ENCODE measurements around the gene DUOX2. TPM values are rescaled to one million over a fixed set of nuclear protein-coding genes. Genes with fewer than 3 reads are reported as not detected.
"Not testable (repeated sequence)": the region's sequence is repeated elsewhere in the genome, so short reads cannot be mapped to it uniquely, and the experiment has no call there.

Gene DUOX2
- polyA plus RNA-seq, 1 donor from 2014 or later, result not detected

DNA sequence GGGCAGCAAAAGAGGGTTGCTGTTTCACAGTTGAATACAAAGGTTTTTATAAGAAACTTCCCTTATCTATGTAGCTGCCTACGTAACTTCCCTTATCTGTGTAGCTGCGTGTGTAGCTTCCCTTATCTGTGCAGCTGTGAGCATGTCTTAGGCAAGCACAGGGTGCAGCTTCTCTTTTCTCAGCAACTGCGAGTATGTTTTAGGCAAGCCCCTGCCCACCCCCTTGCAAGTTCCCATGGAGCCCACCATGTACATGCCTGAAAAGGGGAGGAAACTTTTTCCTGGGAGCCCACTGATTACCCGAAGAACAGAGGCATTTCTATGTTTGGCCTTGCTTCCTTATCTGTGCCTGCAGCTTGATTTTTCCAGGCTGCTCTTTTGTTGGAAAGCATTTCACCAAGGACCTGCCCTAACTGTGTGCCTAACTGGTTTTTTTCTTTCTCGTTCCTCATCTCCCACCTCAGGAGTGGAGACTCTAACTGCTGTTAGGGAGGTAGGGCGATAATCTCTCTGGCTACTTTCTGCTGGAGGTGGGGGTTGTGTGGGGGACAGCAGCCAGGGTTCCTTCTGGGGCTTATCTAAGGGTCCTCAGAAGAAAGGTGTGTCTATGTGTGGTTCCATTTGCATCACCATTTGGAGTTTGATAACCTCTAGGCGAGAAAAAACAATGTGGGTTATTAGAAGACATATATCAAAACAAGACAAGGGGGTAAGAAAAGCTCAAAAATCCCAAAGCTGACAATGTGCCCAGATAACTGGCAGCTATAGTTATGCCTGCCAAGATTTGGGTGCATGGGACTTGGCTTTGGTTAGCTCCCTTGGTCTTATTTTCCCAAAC, 65.0 kb downstream of the DUOX2 start:
- no peak overlapping the region for H3K4me3 ChIP-seq (ENCODE audit: low read length)
- no peaks in the 10 kb centered on the region for H3K79me2 ChIP-seq (replicated peaks; ENCODE audit: insufficient read depth, low read length)
- peaks cover 5% of the 10 kb centered on the region for H3K9me3 ChIP-seq (ENCODE audit: low read length)
- no peak overlapping the region for H3K9ac ChIP-seq (ENCODE audit: low read length)
- no peak overlapping the region for H3K4me2 ChIP-seq (ENCODE audit: low read length)
- no peaks in the 10 kb centered on the region for H3K27me3 ChIP-seq (ENCODE audit: insufficient read depth, low read depth, low read length)
- no peaks in the 10 kb centered on the region for H3K9me2 ChIP-seq (ENCODE audit: insufficient read depth, low read length)
- TF ChIP-seq EZH2 (IDR thresholded peaks at IDR 0.05; ENCODE audit: borderline replicate concordance, insufficient read depth, low read length, poor library complexity, severe bottlenecking), result no peak
- TF ChIP-seq, protein P1, sequence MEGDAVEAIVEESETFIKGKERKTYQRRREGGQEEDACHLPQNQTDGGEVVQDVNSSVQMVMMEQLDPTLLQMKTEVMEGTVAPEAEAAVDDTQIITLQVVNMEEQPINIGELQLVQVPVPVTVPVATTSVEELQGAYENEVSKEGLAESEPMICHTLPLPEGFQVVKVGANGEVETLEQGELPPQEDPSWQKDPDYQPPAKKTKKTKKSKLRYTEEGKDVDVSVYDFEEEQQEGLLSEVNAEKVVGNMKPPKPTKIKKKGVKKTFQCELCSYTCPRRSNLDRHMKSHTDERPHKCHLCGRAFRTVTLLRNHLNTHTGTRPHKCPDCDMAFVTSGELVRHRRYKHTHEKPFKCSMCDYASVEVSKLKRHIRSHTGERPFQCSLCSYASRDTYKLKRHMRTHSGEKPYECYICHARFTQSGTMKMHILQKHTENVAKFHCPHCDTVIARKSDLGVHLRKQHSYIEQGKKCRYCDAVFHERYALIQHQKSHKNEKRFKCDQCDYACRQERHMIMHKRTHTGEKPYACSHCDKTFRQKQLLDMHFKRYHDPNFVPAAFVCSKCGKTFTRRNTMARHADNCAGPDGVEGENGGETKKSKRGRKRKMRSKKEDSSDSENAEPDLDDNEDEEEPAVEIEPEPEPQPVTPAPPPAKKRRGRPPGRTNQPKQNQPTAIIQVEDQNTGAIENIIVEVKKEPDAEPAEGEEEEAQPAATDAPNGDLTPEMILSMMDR (IDR thresholded peaks at IDR 0.05; ENCODE audit: poor library complexity, severe bottlenecking), result no peak
- no peak for TF ChIP-seq RAD21 (conservative IDR thresholded peaks at IDR 0.05)
- no peak for TF ChIP-seq POLR2AphosphoS5 (IDR thresholded peaks at IDR 0.05)
- no peaks in the 10 kb centered on the region for H4K20me1 ChIP-seq (ENCODE audit: insufficient read depth)
- no peaks in the 10 kb centered on the region for H3F3A ChIP-seq (ENCODE audit: insufficient read depth, low read length, poor library complexity, severe bottlenecking)
- no peak overlapping the region for H3K27ac ChIP-seq (ENCODE audit: low read length)
- no peaks in the 10 kb centered on the region for H3K36me3 ChIP-seq (ENCODE audit: insufficient read depth, low read length)
- H2AFZ ChIP-seq (ENCODE audit: low read depth, low read length), result no peak overlapping the region

DNA sequence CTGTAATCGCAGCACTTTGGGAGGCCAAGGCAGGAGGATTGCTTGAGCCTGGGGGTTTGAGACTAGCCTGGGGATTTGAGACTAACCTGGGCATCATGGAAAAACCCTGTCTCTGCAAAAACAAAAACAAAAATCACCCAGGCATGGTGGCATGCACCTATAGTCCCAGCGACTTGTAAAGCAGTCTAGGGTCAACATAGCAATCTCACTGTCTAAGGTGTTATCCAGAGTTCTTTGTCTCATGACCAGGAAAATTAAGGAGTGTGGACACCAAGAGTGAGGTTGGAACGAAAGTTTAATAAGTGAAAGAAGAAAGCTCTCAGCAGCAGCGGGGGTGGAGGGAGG, 65.6 kb downstream of the DUOX2 start:
- not testable (repeated sequence) for H4K20me1 ChIP-seq (ENCODE audit: insufficient read depth); H3K27ac ChIP-seq (ENCODE audit: low read length); H3K27me3 ChIP-seq (ENCODE audit: insufficient read depth, low read depth, low read length); H3K4me2 ChIP-seq (ENCODE audit: low read length); H3K4me3 ChIP-seq (ENCODE audit: low read length); H3F3A ChIP-seq (ENCODE audit: insufficient read depth, low read length, poor library complexity, severe bottlenecking); H3K9ac ChIP-seq (ENCODE audit: low read length); H3K9me2 ChIP-seq (ENCODE audit: insufficient read depth, low read length); H3K9me3 ChIP-seq (ENCODE audit: low read length); H3K79me2 ChIP-seq (replicated peaks; ENCODE audit: insufficient read depth, low read length); H2AFZ ChIP-seq (ENCODE audit: low read depth, low read length); H3K36me3 ChIP-seq (ENCODE audit: insufficient read depth, low read length)

DNA sequence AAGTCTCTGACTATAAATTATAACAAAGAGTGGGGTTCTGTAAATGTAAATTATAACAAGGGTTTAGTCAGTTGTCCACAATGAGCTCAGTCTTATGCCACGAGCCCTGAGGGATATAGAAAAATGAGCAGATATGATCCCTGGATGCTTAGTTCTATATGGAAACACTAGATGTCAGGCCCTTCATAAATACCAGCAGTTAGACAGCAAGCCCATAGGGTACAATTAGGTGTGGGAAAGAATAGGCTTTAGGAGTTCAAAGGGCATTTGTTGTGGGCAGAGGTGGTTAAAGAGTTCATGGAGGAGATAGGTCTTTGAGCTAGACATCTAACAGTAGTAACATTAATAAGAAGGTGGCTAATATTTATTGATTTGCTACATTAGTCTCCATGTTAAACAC, 69.7 kb downstream of the DUOX2 start:
- not testable (repeated sequence) for H3K9ac ChIP-seq (ENCODE audit: low read length); H3K9me2 ChIP-seq (ENCODE audit: insufficient read depth, low read length); H2AFZ ChIP-seq (ENCODE audit: low read depth, low read length); H3K27ac ChIP-seq (ENCODE audit: low read length); H4K20me1 ChIP-seq (ENCODE audit: insufficient read depth); H3K79me2 ChIP-seq (replicated peaks; ENCODE audit: insufficient read depth, low read length); H3K9me3 ChIP-seq (ENCODE audit: low read length); H3K4me2 ChIP-seq (ENCODE audit: low read length); H3K36me3 ChIP-seq (ENCODE audit: insufficient read depth, low read length); H3K4me3 ChIP-seq (ENCODE audit: low read length); H3F3A ChIP-seq (ENCODE audit: insufficient read depth, low read length, poor library complexity, severe bottlenecking); H3K27me3 ChIP-seq (ENCODE audit: insufficient read depth, low read depth, low read length)

DNA sequence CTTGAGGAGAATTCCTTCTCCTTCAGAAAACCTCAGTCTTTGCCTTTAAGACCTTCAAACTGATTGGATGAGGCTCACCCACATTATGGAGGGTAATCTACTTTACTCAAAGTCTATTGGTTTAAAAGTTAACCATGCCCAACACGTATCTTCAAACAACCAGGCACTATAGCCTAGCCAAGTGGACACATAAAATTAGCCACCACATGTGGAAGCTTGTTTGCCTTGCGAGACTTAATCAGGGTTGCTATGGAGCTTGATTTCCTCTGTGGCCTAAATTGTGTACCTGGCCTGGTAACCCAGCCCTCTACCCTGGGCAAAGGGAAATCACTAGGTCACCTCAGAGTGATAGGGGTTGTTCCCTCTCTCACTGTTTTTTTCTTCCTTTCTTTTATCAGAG, 71.1 kb downstream of the DUOX2 start:
- not testable (repeated sequence) for H2AFZ ChIP-seq (ENCODE audit: low read depth, low read length); H3K9ac ChIP-seq (ENCODE audit: low read length); H3K4me3 ChIP-seq (ENCODE audit: low read length); H3K27me3 ChIP-seq (ENCODE audit: insufficient read depth, low read depth, low read length); H3K9me2 ChIP-seq (ENCODE audit: insufficient read depth, low read length); H3K79me2 ChIP-seq (replicated peaks; ENCODE audit: insufficient read depth, low read length); H4K20me1 ChIP-seq (ENCODE audit: insufficient read depth); H3K9me3 ChIP-seq (ENCODE audit: low read length); H3F3A ChIP-seq (ENCODE audit: insufficient read depth, low read length, poor library complexity, severe bottlenecking); H3K27ac ChIP-seq (ENCODE audit: low read length); H3K36me3 ChIP-seq (ENCODE audit: insufficient read depth, low read length); H3K4me2 ChIP-seq (ENCODE audit: low read length)

Small RNAs within 50 kb of the gene (small RNA-seq; reads per million reads assigned to genes)
- 0 to 1.2 (median 0) reads per million in 3 experiments for gene RF00019

Other genes with a start within 250 kb of the DUOX2 start
- not detected in 2 replicates for gene TERB2, start 157.5 kb downstream of the DUOX2 start, polyA plus RNA-seq
- 16.5 and 17.7 TPM in 2 replicates for gene SORD, start 91.0 kb downstream of the DUOX2 start, polyA plus RNA-seq
- gene DUOXA2, start 154 bp upstream of the DUOX2 start, polyA plus RNA-seq, result not detected in 2 replicates
- gene DUOXA1, start 15.7 kb upstream of the DUOX2 start, polyA plus RNA-seq, result not detected in 2 replicates
- gene DUOX1, start 15.8 kb upstream of the DUOX2 start, polyA plus RNA-seq, result not detected in 2 replicates
- gene SHF, start 73.8 kb upstream of the DUOX2 start, polyA plus RNA-seq, result 41.5 and 50.6 TPM in 2 replicates
- not detected in 2 replicates for gene SLC28A2, start 138.1 kb upstream of the DUOX2 start, polyA plus RNA-seq